IPS-NIHi11 (cell line): Measurements from ENCODE around the gene PRXL2C.
"Not testable (repeated sequence)": the region's sequence is repeated elsewhere in the genome, so short reads cannot be mapped to it uniquely, and the experiment has no call there.

Source experiments
- DNase-seq: peaks from one replicate; pipeline ENCODE4 v3.0.0; 2012; ENCODE audit warnings: mixed read lengths, low spot score

PRXL2C gene

DNA sequence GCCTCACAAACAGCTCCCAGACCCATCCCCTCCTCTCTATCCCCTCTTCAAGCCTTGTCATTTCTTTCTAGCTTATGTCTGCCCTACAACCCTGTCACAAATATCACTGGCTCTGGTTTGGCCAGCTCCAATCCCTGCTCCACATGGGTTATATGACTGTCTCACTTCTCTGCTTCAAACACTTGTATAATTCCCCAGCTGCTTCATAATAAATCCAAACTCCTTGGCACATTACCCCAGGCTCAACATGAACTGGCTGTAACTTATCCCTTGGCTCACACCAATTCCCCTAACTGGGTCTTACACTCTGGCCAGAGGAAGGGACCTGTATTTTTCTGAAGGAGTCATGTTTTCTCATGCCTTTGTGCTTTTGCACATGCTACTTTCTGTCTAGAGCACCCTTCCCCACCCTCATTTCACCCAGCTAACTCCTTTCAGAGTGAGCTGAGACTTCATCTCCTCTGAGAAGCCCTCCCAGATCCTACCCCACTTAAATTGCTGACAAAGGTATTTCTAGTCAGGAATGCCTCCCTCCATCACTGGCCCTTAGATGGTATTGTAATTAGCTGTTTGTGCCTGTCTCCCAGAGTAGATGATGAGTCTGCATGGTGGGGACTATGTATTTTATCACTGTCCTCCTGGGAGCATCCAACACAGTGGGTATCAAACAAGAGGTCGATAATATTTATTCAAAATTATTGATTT, 5.3 kb downstream of the PRXL2C start:
- DNase-seq: no peak

DNA sequence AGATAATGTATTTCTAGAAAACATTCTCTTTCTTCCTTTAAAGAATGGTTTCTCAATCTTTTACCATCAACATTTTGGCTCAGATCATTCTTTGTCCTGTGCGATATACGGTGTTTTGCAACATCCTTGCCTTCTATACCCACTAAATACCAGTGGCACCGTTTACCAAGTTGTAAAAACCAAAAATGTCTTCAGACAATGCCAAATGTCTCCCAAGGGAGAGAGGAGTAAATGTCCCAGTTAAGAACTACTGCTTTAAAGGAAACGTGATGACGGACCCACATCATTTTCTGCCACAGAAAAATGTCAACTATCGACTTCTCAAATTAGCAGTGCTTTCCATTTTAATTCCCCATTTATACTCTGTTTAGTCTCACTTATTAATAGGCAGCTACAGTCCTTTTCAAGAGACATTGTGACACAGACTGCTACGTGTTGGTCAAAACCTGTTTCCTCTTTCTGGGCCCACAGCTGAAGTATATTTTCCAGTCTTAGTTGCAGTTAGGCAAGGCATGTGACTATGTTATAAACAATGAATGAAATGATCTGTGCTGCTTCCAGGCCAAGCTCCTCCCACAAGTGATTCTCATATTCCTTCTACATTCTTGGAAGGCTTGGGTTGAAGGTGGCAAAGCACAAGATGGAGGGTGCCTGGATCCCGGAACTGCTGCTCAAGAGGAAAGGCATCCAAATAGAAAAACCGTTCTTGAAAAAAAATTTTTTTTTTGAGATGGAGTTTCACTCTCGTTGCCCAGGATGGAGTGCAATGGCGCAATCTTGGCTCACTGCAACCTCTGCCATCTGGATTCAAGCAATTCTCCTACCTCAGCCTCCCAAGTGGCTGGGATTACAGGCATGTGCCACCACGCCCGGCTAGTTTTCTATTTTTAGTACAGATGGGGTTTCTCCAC, 8.8 kb downstream of the PRXL2C start:
- no peak for DNase-seq

DNA sequence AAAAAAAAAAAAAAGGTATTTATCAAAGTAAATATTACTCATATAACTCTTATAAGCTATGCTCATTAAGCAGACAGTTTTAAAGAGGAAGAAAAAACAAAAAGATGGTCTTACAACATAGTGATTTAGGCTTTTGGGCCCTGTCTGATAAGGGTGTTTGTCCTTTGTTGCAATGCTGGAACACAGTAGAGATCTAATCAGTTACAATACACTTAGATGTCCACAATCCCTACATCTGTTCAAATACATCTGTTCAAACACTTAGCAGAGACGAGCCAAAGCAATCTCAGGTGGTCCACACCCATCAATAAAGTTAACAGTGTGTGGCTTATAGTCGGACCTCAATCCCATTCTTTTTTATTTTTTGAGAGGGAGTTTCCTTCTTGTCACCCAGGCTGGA, 11.0 kb downstream of the PRXL2C start:
- no peak for DNase-seq

DNA sequence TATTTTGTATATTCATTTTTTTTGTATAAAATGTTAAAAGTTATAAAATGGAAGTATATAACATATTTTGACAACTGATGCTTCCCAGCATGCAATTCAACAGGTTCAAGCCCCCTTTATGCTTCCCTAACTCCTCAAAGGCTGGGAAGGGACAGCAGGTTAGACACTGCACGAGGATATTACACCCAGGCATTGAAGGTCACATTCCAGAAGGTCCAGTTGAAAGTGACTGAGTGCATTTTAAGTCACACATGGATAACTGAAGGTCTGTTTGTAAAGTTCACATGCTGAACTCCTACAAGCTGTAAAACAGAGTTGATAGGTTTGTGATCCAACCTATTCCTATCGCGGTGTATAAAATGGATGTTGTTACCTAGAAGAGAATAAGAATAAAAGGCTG, 13.6 kb downstream of the PRXL2C start:
- DNase-seq: no peak

DNA sequence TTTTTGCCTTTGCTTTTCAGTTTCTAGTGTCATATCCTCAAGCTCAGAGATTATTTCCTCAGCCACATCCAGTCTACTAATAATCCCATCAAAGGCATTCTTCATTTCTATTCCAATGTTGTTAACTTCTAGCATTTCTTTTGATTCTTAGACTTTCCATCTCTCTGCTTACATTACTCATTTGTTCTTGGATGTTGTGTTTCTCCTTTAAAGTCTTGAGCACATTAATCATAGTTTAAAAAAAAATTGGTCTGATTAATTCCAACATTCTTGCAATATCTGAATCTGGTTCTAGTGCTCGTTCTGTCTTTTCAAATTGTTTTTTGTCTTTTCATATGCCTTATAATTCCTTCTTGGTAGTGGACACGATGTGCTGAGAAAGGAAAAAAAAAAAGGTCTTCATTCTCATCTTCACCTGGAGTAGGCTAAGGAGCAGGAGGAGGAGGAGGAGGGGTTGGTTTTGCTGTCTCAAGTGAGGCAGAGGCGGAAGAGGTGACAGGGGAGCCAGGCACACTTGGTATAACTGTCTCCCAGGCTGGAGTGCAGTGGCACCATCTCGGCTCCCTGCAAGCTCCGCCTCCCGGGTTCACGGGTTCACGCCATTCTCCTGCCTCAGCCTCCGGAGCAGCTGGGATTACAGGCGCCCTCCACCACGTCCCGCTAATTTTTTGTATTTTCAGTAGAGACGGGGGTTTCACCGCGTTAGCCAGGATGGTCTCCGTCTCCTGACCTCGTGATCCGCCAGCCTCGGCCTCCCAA, 16.3 kb downstream of the PRXL2C start:
- DNase-seq: no peak

DNA sequence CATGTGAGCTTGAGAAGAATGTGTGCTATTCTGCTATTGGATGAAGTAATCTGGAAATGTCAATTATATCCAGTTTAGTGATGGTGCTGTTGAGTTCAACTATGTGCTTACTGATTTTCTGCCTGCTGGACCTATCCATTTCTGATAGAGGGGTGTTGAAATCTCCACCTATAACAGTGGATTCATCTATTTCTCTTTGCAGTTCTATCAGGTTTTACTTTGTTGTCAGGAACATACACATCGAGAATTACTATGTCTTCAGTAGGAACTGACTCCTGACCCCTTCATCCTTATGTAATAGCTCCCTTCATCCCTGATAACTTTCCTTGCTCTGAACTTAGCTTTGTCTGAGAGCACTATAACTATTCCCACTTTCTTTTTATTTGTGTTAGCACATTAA, 18.7 kb downstream of the PRXL2C start:
- DNase-seq: no peak

DNA sequence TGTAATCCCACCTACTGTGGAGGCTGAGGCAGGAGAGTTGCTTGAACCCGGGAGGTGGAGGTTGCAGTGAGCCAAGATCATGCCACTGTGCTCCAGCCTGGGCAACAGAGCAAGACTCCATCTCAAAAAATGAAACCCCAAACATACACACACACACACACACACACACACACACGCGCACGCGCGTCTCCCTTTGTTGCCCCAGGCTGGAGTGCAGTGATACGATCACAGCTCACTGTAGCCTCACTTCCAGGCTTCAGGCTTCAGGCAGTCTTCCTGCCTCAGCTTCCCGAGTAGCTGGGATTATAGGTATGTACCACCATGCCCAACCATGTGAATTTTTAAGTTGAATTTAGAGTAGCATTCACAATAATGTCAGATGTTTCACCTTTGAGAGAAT, 21.5 kb downstream of the PRXL2C start:
- DNase-seq: not testable (repeated sequence)

DNA sequence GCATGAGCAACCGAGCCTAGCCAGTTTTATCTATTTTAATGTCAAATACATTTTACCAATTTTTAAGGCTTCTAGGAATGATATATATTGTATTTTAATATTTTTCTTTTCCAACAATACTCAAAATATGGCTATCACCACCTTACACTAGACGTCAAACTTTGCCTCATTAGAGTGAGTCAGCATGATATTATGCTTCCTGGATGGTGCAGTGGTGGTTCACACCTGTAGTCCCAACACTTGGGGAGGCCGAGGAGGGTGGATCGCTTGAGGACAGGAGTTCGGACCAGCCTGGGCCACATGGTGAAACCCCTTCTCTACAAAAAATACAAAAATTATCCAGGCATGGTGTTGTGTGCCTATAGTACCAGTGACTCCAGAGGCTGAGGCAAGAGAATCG, 28.2 kb downstream of the PRXL2C start:
- no peak for DNase-seq

DNA sequence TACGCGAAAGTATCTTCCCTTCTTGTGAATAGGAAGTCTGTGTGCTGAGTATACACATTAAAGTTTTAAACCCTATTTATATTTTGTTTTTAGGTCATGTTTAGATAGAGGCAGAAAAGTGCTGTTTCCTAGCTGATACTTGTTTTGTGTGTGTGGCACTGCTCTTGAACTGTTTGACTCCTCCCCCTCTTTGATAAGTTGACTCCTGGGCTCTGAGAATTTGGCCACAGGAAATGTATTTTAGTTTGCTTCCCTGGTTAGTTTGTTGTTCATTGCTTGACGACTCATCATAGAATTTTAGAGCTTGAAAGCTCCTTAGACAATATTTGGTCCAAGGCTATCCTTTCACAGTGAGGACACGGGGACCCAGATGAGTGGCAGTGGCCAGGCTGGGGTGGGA, 33.5 kb downstream of the PRXL2C start:
- no peak for DNase-seq

DNA sequence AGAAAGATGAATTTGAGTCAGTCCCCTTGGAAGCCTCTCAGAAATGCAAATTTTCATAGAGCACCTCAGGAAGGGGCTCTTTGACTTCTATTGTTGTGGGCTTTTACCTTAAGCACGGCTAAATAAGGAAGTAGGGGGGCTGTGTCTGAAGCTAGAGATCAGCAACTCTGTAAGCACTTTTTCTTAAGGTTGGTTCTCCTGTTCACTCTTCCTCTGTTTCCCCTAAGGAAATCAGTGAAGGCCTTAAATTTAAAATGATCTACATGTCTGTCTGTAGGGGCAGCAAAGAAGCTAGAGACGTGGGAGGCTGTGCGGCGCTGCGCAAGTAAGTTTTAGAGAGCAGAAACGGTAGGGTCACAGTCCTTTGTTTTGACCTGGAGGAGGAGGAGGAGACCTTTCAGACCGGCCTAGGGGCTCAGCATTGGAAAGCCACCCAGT, 34.3 kb downstream of the PRXL2C start:
- peak; percentile 49 for DNase-seq

DNA sequence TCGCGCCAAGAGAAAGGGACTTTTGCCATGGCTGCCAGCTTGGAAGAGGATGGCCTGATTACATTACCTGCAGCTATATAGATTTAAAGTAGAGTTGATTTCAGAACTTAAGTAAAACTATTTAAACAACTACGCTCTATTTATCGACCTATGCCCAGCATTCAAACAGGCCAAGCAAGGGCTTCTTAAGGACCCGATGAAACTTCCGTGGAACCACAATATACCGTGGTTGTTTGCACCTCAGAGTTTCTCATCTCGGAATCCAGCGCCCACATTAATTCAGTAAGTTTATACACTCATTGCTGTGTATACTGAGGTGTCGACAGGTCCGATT, 35.0 kb downstream of the PRXL2C start:
- no peak for DNase-seq

DNA sequence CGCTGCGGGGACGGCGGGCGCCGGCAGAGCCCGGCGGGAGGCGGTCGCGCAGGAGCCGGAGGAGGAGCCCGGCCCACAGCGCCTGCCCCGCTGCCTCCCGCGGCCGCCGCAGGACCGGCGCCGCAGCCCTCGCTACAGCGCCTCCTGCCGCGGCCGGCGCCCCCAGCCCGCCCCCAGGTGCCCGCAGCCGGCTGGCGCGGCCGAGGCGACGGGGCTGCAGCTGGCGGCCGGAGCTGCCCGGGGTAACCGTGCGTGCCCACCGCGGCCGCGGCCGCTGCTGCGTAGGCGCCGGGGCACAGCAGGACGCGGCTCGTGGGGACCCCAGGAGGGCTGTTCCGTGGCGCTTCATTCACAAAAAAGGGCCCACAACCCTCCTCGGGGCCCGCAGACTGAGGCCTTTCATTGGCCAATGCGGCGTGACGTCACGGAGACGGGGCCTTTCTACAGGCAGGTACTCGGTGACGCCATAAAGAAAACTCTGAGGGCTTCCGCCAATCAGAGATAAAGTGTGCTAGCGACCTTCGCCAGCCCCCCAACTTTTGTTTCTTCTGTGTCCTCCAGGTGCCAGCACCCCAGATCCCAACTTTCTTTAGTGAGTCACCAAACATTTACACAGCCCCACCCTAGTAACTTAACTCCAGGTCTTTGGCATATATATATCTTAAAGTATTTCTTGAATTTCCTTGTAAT, 35.5 kb downstream of the PRXL2C start, which contains the start of gene CDC14B:
TSS of gene CDC14B (minus strand) at position 353 of the 690 bp plus-strand sequence. CDS start 465 bp downstream, outside the sequence.
- peak; percentile 92 for DNase-seq

DNA sequence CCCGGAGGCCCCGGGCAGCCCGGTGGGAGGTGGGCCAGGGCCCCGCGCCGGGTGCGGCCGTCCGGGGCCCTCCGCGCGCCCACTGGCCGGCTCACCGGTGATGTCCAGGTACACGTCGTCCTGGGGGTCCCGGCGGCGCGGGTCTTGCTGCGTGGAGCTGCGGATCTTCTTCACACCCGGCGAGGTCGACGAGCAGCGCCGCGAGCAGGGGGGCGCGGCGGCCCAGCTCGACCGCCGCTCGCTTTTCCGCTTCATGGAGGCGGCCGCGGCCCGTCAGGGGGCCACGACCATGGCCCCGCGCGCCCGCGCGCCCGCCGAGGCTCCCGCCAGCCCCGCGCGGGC, 36.0 kb downstream of the PRXL2C start:
- peak; percentile 23 for DNase-seq

DNA sequence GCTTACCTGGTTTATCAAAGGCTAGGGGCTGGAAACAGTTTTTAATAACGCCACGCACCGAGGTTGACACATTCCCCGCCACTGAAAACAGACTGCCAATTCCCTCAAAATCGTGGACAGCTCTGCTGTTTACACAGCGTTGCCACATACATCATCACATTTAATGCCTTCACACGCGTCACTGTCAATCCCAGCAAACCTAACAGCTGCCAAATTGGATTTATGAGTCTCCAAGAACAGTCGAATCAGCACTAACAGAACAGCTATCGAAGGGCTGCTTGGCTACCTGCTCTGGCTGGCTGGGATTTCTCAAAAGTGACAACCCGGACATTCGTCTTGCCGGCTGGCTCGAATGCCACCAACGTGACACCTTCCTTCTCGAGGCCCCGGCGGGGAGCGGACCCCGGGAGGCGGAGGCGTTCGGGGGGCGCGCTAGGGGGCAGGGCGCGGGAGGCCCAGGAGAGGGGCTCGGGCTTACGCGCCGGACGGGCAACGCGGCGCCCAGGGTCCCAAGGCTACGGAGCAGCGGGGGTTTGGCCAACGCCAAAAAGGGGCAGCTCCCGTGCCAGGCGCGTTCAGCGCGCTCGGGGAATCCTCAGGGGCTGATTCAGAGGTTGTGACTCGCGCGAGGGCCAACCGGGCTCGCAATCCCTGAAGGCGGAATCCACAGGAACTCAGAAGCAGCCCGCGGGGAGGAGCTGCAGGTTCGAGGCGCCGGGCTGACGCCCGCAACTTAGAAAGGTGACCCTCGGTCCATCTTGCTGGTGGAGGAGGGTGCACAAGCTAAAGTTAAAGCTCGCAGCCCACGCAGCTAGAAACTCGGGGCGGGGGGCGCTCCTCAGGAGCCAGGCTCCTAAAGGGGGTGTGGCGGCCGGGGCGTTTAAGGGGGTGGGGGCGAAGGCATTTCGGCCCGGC, 36.7 kb downstream of the PRXL2C start:
- peak; percentile 22 for DNase-seq

DNA sequence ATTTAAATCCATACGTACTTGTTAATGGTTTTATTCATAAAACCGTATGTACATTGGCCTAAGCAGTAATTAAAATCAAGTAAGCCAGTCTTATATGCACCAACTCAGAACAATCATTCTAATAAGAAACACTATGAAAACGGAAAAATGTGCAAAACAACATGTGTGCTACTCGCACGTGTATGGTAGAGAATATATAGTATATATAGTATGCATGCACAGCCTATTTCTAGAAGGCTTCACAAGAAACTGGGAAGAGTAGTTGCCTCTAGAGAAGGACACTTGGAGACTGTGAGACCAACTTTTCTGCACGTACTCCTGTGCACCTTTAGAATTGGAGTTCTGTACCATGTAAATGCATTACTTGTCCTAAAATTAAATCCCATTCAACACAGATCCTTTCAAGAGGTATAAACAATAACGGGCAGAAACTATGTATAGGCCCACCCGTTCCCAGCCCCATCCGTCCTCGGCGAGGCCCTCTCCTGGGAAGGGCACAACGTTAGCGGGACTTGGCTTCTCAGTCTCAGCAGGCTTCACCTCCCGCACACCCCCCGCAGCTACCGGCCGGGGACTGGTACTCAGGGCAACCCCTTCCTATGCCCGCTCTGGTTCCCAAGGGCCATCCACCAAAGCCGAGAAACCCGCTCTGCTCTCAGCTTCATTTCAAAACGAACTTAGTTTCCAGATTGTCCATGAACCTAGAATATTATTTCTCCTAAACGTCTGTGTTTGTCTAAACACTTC, 37.5 kb downstream of the PRXL2C start:
- DNase-seq: no peak

DNA sequence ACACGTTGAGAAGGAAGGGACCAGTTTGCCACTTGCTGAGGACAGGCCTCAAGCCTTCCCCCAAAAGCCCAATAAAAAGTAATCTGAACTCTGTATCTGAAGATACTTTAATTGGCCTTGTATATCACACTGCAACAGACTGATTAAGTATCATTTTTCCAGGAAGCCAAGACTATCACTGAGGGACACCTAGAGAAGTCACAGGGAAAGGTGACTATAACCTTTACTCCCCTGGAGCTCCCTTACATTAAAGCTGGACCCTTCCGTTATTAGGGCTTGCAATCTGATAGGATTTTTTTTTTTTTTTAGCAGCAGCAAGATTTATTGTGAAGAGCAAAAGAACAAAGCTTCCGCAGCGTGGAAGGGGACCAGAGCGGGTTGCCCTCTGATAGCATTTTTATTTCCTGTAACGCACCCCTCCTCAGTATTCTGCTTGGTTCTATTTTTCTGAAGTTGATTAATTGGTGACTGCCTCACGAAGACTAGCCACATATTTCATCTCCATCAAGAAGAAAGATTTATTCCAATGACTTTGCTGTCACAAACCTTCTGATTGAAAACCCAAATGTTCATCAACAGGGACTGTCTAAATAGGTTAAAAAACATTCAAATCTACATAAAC, 38.2 kb downstream of the PRXL2C start:
- DNase-seq: no peak

DNA sequence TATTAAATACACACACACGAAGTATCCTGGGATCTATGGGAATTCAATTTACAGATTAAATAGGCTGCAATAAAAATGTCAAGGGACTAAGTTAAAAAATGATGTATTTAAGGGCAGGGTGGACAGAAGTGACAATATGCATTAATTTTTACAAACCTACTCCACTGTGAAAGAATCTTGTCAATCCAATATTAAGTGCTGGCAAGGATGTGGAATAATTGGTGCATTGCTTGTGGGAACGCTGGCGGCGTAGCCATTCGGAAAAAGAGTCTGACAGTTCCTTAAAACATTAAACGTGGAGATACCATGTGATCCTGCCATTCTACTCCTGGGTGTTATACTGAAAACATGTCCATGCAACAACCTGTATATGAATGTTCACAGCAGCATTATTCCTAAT, 39.7 kb downstream of the PRXL2C start:
- no peak for DNase-seq

DNA sequence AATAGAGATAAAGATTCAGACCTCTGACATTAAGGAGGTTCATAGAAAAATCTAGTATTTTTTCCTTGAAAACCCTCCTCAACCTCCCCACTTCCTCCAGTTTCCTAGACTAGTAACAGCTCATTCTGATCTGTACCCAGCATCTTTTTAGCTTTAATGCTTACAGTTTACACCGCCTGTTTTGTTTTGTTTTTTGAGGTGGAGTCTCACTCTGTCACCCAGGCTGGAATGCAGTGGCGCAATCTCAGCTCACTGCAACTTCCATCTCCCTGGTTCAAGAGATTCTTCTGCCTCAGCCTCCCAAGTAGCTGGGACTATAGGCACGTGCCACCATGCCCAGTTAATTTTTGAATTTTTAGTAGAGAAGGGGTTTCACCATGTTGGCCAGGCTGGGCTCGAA, 40.5 kb downstream of the PRXL2C start:
- not testable (repeated sequence) for DNase-seq

DNA sequence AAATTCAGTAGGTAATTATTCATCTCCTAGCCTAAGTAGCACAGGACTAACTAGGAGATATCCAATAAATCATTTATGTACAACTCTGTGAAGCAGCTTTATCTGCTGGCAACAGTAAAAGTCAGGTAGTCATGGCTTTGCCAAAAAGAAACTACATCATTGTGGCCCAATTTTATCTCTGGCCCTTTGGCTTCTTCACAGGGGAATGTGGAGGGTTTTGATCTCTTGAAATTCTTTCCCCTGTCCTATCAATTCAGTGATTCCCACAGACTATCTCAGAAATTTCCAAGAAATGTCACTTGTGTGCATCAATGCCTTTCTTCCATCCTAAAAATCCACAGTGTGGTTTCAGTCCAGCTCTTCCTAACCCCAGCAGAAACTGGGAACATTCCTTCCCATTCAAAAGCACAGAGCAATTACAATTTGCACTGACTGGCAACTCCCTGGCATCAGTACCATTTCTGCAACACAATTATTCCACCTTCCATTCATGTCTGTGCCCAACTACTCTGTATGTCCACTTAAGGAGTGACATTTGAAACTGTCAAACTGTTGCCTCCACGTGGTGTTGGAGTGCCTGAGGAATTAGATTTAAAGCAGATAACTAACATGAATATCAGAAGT, 42.0 kb downstream of the PRXL2C start:
- no peak for DNase-seq
